Measurements from ENCODE around the gene CWC15. TPM values are rescaled to one million over a fixed set of nuclear protein-coding genes. Genes with fewer than 3 reads are reported as not detected.

Gene CWC15
- total and polyA plus RNA-seq, 9 of the 15 experiments (the other 6 are each of a cell fraction or from before 2014, with no cell fraction given) = 47.3 to 168 (median 89.2) TPM

GRCh38 chr11:95014184-95014821 lies 40.9 kb upstream of the CWC15 start:
- DNase-seq (ENCODE audit: extremely low read depth in 1 of 4, low spot score in 3 of 4) = no peak
- Histone ChIP-seq H3K9ac (ENCODE audit: insufficient read depth in 1 of 2, low read depth in 2 of 2, low read length in 2 of 2) (no peak overlapping the region), H3K36me3 (ENCODE audit: control insufficient read depth, insufficient read depth, low read length) (no peaks in the 10 kb centered on the region), H4K20me1 (replicated peaks; ENCODE audit: control insufficient read depth, insufficient read depth, low read length) (no peaks in the 10 kb centered on the region), H3K4me1 (replicated peaks in 1 of 2; ENCODE audit: control insufficient read depth in 2 of 2, insufficient read depth in 2 of 2, low read length in 2 of 2) (no peaks in the 10 kb centered on the region; a peak in 2 of 5 replicates), H3K27me3 (ENCODE audit: control insufficient read depth in 2 of 2, insufficient read depth in 2 of 2, low read length in 2 of 2) (peaks cover 0 to 16% of the 10 kb centered on the region in 2 experiments; a peak in 2 of 5 replicates), H2AFZ (ENCODE audit: low read depth, low read length) (no peak overlapping the region), H3K79me2 (ENCODE audit: control insufficient read depth, insufficient read depth, low read length) (no peaks in the 10 kb centered on the region), H3K9me3 (replicated peaks; ENCODE audit: control insufficient read depth, insufficient read depth, low read depth, low read length) (no peaks in the 10 kb centered on the region), H3K4me2 (ENCODE audit: insufficient read depth, low read length) (no peak overlapping the region), H3K27ac (ENCODE audit: extremely low read depth, low read depth, low read length) (no peak overlapping the region), H3K4me3 (no peak overlapping the region), H3K9me1 (ENCODE audit: control insufficient read depth, insufficient read depth, low read length) (no peaks in the 10 kb centered on the region)
- no TSS peak for BruUV-seq (replicated peaks)
- ATAC-seq = peak; percentile 47; the same call in 2 of the 3 replicates
- CTCF ChIA-PET (ENCODE audit: low intra/inter-chr PET ratio) = no interaction called here
- intact Hi-C loops (cut with micrococcal nuclease) (no loop called here), in situ Hi-C loops (cut with MboI) (no loop called here)
- FAIRE-seq = no peak
- no peak for TF ChIP-seq ZNF655 (CRISPR knock-in tag; IDR thresholded peaks at IDR 0.05)
- no peak for TF ChIP-seq EWSR1 (IDR thresholded peaks at IDR 0.05; ENCODE audit: borderline replicate concordance, low read depth, partially characterized antibody)
- no peak for TF ChIP-seq ZFP91 (CRISPR knock-in tag; IDR thresholded peaks at IDR 0.05)
- no peak for TF ChIP-seq PHB2 (IDR thresholded peaks at IDR 0.05; ENCODE audit: low read depth)
- TF ChIP-seq U2AF1 (optimal IDR thresholded peaks at IDR 0.05; ENCODE audit: low read depth, low read length) = no peak
- TF ChIP-seq DMBX1 (CRISPR knock-in tag; IDR thresholded peaks at IDR 0.05; ENCODE audit: borderline replicate concordance) = no peak
- TF ChIP-seq DIDO1 (tag; IDR thresholded peaks at IDR 0.05; ENCODE audit: low read depth) = no peak
- no peak for TF ChIP-seq ZNF134 (CRISPR knock-in tag; conservative IDR thresholded peaks at IDR 0.05)
- no peak for TF ChIP-seq ZHX1 (conservative IDR thresholded peaks at IDR 0.05; ENCODE audit: low read length)
- no peak for TF ChIP-seq RNF219 (CRISPR knock-in tag; IDR thresholded peaks at IDR 0.05)
- no peak for TF ChIP-seq CBFA2T2 (conservative IDR thresholded peaks at IDR 0.05)
- TF ChIP-seq CBX2 (IDR thresholded peaks at IDR 0.05; ENCODE audit: insufficient read depth, low read length, poor library complexity, severe bottlenecking) = no peak
- POLR2A ChIA-PET = interaction anchor here (0.8 to 1.1 kb wide), 2 partner anchors 10 to 446 kb away, joined by 3 read pairs; no protein-coding TSS in a partner anchor
- 9% methylated on average over 12 of the region's 12 CpGs for WGBS (ENCODE audit: insufficient coverage, low coverage, missing lambda C conversion rate)
